Esophagus squamous epithelium (tissue), 4 donors: ENCODE measurements around the gene RAB40C.

Experiments
- POLR2A ChIP-seq, 4 donors: fragments of 450-650 bp; IDR thresholded peaks; one replicate each; pipeline ENCODE4 v1.6.1; 2017; ENCODE audit warnings: antibody characterized with exemption in 4 of 4, mild to moderate bottlenecking in 4 of 4, moderate library complexity in 3 of 4
- TF ChIP-seq, protein P1 (sequence below), 6 experiments: fragments of 450-650 bp in 4 of 6; fragments of 200-600 bp in 2 of 6; sonication (generic) in 2 of 6; IDR thresholded peaks; one replicate each; pipeline ENCODE4 v1.5.1; 2016 to 2019; ENCODE audit warnings: antibody characterized with exemption in 6 of 6, mild to moderate bottlenecking in 4 of 6, moderate library complexity in 4 of 6

DNA sequence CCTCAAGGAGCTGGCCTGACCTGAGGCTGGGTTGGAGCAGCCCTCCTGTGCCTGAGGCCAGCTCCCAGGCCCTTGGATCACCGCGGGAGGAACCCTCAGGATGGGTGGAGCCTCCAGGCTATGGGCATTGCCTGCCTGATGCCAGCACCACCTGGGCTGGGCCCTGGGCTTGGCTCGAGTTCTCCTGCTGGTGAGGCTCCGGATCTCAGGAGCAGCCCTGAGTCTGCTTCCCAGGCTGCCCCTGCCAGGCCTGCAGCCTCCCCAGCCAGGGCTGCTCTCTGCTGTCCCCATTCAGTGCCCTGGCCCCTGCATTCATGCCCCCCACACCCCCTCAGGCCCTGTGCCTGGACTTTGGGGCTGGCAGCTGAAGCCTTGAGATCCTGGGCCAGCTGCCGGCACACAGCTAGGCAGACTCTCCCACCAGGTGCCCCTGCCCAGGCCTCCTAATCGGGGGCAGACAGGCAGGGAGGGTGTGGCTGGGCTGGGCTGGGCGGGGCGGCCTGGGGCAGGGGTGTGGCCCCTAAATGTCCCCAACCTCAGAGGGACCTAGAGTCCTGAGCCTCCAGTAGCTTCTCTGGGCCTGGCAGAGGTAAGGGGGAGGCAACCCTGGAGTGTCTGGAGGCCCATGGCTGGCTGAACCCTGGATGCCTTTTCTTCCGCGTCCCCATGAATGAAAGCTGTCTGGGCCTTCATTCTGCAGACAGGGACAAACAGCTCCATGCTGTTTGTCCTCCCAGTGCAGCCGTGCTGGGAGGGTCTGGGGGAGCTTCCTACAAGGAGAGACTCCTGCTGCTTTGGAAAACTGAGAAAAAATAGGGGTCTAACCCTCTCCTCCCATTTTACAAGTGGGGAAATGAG is 21.2 kb upstream of the RAB40C start:
- TF ChIP-seq, protein P1, sequence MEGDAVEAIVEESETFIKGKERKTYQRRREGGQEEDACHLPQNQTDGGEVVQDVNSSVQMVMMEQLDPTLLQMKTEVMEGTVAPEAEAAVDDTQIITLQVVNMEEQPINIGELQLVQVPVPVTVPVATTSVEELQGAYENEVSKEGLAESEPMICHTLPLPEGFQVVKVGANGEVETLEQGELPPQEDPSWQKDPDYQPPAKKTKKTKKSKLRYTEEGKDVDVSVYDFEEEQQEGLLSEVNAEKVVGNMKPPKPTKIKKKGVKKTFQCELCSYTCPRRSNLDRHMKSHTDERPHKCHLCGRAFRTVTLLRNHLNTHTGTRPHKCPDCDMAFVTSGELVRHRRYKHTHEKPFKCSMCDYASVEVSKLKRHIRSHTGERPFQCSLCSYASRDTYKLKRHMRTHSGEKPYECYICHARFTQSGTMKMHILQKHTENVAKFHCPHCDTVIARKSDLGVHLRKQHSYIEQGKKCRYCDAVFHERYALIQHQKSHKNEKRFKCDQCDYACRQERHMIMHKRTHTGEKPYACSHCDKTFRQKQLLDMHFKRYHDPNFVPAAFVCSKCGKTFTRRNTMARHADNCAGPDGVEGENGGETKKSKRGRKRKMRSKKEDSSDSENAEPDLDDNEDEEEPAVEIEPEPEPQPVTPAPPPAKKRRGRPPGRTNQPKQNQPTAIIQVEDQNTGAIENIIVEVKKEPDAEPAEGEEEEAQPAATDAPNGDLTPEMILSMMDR (IDR thresholded peaks at IDR 0.05): no peak
- TF ChIP-seq POLR2A (IDR thresholded peaks at IDR 0.05): no peak
